Activated CD8-positive, alpha-beta memory T cell treated with anti-CD3 and anti-CD28 coated beads, Interleukin-2, amount 50 U/mL, for 4 hours (primary cell): ENCODE measurements around the gene TMEM82.
A peak's percentile ranks its signal among the peaks of the same experiment; 100 is the strongest.

Source experiments
- DNase-seq: peaks from one replicate; pipeline ENCODE4 v3.0.0-alpha.2; 2020

TMEM82 gene

DNA sequence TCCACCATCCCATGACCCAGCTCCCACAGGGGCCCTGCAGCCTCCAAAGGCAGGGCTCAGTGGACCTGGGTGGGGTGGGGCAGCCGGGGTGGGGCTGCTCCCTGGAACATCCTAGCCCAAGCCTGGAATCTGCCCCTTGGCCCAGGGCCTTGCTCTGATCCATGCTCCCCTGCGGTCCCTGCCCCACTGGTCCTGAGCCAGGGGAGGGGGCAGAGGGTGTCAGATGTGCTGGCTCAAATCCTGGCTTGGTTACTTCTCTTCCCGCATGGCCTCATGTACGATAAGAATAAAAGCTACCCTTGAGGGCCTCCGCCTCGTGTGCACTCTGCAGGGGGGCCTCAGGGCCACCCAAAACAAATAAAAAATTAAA is 5.4 kb upstream of the TMEM82 start:
- DNase-seq = no peak

DNA sequence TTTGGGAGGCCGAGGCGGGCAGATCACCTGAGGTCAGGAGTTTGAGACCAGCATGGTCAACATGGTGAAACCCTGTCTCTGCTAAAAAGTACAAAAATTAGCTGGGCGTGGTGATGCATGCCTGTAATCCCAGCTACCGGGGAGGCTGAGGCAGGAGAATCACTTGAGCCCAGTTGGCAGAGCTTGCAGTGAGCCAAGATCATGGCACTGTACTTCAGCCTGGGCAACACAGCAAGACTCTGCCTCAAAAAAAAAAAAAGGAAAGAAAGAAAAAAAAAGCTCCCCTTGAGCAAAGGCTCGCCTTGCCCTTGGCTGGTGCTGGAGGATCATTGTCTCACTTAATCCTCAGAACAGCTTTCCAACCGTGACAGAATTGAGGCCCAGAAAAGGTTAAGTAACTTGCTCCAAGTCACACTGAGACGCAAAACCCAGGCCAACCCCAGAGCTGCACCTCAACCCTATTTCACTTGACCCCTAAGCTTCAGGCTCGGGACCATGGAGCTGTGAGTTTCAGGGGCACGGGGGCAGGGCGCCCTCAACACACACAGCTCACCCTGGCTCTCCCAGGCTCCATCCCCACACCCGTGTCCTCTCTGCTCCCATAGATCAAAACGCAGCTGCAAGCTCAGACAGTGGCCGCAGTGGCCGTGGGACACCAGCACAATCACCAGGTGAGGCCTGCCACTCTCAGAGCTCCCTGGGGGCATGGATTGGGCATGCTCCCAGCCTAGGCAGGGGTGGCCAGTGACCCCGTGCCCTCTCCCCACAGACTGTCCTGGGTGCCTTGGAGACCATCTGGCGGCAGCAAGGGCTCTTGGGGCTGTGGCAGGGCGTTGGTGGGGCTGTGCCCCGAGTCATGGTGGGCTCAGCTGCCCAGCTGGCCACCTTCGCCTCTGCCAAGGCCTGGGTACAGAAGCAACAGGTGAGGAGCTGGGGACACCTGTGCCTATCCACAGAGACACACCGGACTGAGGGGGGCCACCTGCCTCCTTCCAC is 4.7 kb upstream of the TMEM82 start:
- DNase-seq = no peak

DNA sequence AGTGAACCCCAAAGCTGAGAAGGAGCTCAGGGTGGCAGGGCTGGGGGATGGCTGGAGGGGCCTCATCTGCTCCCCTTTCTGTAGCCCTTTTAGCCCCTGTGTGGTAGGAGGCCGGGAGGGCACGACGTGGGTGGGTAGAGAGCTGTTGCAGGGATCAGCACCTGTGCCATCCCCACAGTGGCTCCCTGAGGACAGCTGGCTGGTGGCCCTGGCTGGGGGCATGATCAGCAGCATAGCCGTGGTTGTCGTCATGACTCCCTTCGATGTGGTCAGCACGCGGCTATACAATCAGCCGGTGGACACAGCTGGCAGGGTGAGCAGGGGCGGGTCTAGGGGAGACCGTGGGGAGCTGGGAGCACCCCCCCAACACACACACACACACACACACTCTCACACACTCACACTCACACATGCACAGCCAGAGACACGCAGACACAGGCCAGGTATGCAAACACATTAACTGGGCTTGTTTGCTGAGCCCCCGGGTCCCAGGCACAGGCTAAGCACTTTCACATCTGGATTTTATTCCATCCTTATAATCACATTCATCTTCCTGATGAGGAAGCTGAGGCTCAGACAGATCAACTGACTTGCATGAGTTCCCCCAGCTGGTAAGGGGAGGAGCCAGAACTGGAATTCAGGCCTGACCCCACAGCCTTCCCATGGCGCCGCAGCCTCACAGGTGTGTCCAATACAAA is 3.7 kb upstream of the TMEM82 start:
- no peak for DNase-seq

DNA sequence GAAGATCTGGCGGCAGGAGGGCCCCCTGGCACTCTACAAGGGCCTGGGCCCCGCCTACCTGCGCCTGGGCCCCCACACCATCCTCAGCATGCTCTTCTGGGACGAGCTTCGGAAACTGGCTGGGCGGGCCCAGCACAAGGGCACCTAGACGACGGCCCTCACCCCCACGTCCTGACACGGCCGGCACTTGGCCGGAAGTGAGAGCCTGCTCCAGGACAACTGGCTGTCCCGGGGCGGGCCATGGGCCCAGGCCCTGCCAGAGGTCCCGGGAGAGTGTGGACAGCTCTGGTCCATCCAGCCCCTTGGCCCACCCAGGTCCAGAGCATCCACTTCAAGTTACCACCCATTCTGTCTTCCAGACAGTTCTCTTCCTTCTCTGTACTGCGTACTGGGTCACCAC is 3.0 kb upstream of the TMEM82 start:
- no peak for DNase-seq

DNA sequence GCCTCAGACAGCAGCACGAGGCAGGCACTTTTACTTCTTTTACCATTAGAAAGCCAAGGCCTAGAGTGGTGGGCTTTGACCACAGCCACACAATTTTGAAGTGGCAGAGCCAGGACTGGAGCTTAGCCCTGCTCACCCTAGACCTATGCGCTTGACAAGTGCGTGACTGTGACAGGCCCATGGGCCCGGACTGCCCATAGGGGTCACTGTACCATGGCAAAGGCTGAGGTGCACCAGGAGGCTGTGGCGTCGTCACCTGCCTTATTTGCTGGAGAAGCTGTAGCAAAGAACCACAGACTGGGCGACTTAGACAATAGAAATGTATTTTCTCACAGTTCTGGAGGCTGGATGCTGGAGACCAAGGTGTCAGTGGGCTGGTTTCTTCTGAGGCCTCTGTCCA is 2.6 kb upstream of the TMEM82 start:
- no peak for DNase-seq

DNA sequence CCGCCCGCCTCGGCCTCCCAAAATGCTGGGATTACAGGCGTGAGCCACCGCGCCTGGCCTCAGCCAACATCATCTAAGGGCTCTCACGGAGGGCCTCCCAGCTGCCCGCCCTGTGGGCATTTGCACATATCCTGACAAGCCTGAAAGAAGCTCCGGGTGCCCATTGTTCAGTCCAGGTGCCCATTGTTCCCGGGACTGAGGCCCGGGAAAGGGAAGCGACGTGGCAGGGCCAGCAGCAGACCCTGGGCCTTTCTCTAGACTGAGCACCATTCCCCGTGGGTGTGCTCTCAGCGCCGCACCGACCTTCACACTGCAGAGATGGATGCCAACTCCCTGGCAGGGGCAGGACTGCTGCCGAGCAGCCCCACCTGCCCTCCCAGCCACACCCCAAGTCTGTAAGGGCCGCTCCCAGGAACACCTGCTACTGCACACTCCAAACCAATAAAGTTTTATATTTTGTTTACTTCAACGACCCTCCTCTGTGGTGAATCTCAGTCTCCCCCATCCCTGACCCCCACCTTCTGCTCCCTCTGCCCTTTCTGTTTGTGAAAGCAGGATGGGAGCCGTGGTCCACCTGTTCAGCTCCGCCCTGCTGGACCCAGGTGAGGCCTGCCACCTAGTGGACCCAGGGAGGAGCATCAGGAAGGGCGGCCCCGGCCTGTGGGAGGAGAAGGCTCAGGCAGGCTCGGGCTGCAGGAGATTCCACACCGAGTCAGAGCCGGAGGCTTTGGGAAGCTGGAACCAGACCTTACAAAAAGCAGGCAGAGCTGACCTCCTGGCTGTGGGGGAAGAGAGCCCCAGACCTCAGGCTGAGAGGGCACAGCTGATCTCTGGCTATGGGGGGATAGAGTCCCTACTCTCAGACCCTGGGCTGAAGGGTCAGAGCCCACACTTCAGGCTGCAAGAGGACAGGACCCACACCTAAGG is 1.1 kb upstream of the TMEM82 start:
- DNase-seq = peak; percentile 65

DNA sequence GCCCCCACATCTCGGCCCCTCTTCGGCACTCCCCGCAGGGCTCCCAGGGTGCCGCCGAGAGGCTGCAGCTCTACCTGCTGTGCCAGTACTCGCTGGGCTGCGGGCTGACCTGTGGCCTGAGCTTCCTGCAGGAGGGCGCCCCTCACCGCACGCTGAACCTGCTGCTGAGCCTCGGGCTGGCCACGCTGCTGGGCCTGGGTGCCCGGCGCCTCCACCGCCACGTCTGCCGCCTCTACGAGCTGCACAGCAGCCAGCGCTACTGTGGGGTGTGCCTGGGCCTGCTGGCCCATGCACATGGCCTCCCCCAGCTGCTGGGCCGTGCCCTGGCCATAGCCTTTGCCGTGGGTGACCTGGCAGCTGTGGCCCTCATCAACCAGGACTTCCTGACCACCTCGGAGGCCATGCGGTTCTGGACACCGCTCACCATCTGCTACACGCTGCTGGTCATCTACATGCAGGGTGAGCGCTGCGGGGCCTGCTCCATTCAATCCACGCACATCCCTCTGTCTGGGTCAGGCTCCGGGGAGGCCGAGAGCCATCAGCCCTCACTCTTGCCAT is 1.9 kb downstream of the TMEM82 start:
- DNase-seq = no peak

DNA sequence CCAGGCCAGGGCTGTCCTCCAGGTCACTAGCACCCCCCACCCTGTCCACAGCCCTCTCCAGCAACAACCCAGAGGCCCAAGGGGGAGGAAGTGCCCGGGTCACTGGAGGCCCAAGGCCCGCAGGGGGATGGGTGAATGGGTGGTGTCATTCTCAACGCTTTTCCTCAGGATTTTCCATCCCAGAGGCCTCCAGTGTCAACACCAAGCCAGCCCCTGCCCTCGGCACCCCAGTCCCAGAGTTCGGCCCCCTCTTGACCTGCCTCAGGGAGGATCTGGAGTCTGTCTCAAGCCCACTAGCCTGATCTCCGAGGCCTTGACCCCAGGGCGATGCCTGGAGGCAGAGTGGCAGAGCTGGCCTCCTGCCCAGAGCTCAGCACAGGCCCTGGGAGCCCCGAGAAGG is 5.1 kb downstream of the TMEM82 start:
- no peak for DNase-seq

DNA sequence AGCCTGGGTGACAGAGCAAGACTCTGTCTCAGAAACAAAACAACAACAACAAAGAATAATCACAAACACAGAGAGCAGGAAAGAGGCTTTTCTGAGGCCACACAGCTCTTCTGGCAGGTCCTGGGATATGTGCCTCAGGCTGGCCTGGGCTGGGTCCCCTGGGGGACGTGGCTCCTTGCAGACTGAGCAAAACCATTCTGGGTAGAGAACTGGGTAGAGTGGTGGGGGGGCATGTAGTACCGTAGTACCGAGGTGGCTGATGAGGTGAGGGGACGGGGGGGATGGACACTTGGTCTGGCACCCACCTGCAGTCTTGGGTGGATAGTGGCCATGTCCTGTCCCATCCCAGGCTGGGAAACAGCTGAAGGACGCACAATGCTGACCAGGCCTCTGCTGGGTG is 6.0 kb downstream of the TMEM82 start:
- DNase-seq = no peak

DNA sequence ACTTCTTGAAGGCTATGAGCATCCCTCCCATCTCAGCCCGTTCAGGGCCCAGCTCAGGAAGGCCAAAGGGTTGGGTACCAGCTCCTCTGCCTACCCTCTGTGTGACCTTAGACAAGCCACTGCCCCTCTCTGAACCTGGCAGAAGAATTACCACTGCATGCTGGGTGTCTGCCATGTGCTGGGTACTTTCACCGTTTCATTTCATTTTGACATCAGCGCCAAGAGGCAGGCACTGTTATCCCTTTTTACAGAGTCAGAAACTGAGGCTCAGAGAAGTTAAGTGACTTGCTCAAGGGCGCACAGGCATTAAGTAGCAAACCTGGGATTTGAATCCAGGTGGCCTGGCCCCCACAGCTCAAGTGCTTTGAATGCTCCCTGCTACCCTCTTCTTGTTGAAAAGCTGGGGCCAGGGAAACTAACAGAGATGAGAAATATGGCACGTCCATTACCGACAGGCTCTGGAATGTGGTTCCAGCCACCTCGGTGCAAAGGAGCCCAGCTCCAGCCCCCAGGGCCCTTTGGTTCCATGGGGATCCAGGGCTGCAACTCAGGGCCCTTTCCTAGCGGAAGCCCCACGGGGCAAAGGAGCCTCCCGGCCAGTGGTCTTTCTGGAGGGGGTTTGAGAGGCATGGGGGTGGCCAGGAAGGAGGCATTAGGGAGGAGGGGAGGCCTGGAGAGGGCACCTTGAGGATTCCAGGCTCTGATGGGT is 6.5 kb downstream of the TMEM82 start:
- DNase-seq = no peak

DNA sequence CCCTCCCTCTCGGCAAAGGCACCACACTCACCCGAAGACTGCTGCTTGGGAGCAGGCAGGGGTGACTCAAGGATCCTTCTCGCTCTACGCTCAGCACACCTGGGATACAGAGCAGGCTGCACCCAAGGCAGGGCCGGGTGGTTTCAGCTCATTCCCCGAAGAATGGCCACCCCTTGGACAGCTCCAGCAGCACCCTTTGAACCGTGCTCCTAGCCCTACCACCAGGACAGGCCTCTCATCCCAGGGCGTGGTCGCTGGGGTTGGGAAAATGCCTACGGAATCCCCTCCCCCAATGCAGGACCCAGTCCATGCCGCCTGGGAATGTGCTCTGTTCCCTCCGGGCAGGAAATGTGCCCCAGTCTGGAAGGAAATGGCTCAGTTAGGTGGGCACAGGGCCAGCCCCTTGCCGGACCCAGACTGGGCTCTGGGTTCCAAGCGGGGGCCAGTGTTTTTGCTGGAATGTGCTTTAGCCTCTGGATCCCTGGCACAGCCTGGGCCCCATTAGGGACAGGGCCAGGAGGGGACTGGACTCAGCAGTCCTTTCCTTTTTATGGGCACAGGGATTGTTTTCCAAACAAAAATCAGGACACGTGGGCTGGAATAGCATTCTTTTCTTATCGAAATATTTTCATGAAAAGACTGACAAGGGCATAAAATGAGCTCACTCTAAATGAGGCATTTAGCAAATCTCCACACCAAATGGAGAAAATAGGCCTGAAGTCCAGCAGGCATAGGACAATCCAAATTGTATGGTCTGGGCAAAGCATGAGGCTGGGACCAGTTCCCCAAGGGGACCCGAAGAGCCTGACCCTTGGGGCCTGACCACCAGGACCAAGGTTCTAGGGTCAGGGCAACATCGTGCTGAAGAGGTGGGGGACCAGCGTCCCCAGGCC is 7.3 kb downstream of the TMEM82 start:
- DNase-seq = no peak

DNA sequence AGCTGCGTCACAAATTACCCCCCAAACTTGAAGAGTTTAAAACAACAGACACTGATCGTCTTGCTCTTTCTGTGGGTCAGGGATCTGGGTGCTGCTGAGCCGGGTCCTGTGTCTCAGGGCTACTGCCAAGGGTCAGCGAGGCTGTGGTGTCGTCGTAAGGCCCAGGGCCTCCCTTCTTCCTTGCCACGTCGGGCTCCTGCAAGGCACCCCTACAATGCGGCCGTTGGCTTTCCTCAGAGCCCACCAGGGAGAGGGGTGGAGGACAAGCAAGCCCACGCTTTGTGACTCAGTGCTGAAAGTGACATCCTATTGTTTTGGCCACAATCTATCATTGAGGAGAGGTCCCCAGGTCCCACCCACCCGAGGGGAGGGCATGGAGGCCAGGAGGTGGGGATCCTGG is 8.6 kb downstream of the TMEM82 start:
- DNase-seq = no peak

DNA sequence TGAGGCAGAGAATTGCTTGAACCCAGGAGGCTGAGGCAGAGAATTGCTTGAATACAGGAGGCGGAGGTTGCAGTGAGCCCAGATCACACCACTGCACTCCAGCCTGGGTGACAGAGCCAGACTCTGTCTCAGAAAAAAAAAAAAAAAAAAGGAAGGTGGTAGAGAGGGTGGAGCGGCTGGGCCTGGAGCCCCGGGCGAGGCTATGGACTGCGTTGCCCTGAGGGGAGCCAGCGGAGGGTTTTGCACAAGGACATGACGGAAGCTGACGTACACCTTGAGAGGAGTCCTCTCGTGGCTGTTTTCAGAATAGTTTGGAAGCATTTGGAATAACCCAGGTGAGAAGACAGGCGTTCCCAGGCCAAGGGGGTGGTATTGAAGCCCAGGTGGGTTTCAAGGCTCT is 9.4 kb downstream of the TMEM82 start:
- no peak for DNase-seq

DNA sequence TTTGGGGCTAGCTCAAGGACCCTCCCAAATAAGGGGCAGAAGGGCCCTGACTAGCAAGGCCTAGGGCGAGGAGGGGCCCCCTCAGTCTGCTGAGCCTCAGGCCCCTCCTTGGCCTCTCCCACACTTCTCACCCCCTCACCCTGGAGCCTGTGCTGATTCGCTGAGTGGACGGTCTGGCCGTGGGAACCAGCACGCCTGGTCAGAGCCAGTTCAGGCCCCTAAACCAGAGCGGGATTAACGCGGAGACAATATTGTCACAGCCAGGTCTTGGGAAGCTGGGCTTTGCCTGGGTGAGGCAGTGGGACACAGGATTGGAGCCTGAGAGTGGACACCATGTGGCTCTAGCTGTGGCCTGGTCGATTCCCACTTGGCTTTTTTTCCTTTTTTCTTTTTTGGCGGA is 11.5 kb downstream of the TMEM82 start:
- no peak for DNase-seq

DNA sequence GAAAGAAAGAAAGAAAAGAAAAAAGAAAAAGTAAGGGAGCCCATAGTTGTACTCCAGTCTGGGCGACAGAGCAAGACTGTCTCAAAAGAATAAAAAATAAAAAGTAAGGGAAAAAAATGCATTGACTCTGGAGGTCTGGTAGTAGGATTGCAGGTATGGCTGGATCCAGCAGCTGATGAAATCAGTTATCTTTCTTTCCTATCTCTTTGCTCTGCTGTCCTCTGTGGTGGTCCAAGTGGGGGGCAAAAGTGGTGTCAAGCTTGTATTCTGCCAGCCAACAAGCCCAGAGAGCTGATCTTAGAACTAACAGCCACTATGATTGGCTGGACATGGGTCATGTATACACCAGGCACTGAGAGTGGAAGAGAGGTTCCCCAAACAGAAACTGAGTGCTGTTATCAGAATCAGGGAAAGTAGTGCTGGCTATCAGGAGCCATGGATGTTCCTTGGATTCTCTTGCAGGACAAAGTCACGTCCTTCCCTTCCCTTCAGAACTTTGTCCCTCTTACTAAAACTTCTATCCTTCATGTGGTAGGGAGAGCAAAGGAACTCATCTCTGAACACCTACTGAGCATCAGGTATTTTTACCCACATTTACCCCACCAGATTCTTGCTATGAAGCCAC is 12.8 kb downstream of the TMEM82 start:
- no peak for DNase-seq

DNA sequence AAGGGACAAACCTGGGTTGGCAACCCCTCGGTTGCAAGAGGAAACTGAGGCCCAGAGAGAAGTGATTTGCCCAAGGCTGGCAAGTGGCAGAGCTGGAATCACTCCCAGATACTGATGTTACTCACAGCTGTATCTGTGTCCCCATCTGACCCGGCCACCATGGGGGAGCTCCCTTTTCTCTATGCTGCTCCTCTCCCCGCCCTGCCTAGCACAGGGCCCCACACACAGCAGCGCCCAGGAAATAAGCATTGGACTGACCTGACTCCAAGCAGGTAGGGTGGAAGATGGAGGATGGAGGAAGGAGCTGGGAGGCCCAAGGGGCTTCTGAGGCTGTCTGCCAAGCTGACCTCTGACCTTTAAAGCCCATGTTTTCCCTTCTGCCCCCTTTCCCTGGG is 13.3 kb downstream of the TMEM82 start:
- DNase-seq = no peak

DNA sequence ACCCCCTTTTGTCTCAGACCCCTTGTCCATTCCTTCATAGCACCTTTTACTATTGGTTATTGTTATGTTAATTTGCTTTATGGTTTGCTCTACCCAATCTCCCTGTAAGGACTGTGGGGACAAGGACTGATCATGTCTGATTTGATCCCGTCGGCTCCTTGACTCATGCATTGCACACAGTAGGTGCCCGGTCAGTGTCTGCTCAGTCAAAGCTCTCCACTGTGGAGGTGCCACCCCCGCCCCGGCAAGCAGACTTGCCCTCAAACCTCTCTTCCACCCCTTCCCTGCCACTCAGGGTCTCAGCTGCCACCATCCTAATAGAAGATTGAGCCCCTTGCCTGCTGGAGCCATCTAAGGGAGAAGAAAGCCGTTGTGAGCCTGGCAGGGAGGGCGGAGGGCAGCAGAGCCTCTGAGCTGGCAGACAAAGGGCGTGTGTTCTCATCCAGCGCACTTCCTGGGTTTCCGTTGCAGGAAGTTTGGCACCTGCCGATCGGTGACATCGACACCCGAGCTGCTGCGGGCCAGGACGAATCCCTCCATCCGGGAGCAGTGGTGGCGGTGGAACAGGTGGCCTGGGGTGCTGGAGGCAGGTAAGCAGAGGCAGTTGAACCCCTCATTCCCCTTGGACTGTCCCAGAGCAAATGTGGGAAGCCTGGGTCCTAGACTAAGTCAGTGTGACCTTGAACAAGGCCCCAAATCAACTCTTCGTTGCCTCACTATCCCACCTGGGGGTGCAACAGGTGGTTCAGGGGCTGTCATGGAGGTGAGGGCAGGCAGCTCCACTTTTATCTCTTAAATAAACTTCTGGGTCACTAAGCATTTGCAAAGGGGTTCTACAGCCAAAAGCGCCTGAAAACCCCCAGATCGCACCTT is 14.1 kb downstream of the TMEM82 start:
- no peak for DNase-seq

DNA sequence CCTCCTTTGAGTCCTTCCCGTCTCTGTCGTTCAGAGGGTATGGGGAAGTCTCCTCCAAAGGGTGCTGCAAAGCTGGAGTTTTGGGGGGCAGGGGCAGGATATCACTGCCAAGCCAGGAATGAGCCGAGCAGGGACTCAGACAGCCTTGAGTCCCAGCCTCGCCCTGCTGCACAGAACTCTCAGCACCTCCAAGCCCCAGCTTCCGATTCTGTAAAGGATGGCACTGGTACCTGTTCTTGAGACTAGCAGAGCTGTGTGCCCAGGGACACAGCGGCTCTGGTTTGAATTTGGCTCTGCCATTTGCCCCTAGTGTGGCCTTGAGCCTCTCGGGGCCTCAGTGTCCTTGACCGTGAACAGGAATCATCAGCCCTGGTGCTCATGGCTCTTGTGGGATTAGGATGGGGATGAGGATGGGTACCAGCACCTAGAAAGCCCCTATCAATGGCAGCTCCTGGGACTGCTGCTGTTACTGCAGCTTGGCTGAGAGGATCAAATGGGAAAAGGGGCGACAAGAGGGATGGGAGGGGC is 14.8 kb downstream of the TMEM82 start:
- DNase-seq = no peak

DNA sequence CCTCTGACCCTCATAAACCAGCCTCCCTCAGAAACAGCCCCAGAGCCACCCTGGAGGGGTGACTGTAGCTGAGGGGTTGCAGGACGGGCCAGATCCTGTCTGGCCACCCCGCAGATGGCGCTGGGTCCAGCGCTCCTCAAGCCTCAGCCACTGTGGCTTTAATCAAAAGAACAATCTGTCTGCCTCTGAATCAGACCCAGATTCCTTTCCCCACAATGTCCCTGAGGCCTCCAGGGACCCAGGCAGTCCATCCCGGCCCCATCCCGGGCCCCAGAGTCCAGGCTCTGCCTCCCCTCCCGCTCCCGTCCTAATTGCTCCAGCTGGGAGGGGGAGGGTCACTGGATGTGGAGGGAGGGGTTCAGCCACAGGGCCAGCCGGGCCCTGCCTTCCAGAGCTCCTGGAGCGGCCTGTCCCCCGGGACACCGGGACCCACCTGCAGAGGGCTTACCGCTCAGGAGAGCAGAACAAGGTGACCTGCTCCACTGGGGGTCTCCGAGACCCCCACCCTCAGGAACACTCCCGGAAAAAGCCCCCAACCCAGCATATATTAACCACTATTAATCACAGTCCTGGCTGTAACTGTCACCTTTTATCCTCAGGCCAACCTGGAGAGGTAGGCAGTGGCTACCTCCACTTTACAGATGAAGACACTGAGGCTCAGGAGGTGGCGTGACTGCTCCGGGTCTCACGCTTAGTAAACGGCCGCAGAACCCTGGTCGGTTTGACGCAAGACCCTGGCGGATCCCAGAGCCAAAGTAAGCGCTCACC is 15.5 kb downstream of the TMEM82 start:
- no peak for DNase-seq
